Activated CD4-positive, alpha-beta T cell treated with anti-CD3 and anti-CD28 coated beads, Interleukin-2, amount 10 ng/mL, durations not matched to agents 7 days and 5 days (primary cell): ENCODE measurements around the gene ITCH. TPM values are rescaled to one million over a fixed set of nuclear protein-coding genes. Genes with fewer than 3 reads are reported as not detected.

Experiments
- CTCF ChIA-PET: fragments of 350-600 bp; sonication (Branson Sonifier 250); formaldehyde crosslinking; loops from one replicate; lab custom pipeline; 2021; ENCODE audit warnings: antibody characterized with exemption; lab: Charles Lee
- POLR2A ChIA-PET: fragments of 350-600 bp; sonication (Branson Sonifier 250); formaldehyde crosslinking; loops from one replicate; lab custom pipeline; 2021; ENCODE audit warnings: antibody characterized with exemption; lab: Charles Lee
- DNase-seq: peaks from one replicate; pipeline ENCODE4 v3.0.0-alpha.2; 2020
- H3K27ac Mint-ChIP-seq: one replicate; pipeline ENCODE4 v1.8.0; 2021; ENCODE audit warnings: mild to moderate bottlenecking, moderate library complexity, mixed read lengths
- H3K27me3 Mint-ChIP-seq: one replicate; pipeline ENCODE4 v1.8.0; 2021; ENCODE audit warnings: mixed read lengths
- H3K36me3 Mint-ChIP-seq: one replicate; pipeline ENCODE4 v1.8.0; 2021; ENCODE audit warnings: low read depth, mixed read lengths
- H3K4me1 Mint-ChIP-seq: one replicate; pipeline ENCODE4 v1.8.0; 2021; ENCODE audit warnings: mixed read lengths
- H3K4me3 Mint-ChIP-seq: one replicate; pipeline ENCODE4 v1.8.0; 2021; ENCODE audit warnings: mild to moderate bottlenecking, moderate library complexity, mixed read lengths
- H3K9me3 Mint-ChIP-seq: one replicate; pipeline ENCODE4 v1.8.0; 2021; ENCODE audit warnings: mixed read lengths
- total RNA-seq, 2 experiments: library from RNA; stranded (reverse); gene quantifications; one replicate each; pipeline ENCODE4 v1.2.3, GENCODE V29; 2021

The ITCH gene
- total RNA-seq, 2 experiments from 2014 or later = 46.9 to 48.5 TPM

DNA sequence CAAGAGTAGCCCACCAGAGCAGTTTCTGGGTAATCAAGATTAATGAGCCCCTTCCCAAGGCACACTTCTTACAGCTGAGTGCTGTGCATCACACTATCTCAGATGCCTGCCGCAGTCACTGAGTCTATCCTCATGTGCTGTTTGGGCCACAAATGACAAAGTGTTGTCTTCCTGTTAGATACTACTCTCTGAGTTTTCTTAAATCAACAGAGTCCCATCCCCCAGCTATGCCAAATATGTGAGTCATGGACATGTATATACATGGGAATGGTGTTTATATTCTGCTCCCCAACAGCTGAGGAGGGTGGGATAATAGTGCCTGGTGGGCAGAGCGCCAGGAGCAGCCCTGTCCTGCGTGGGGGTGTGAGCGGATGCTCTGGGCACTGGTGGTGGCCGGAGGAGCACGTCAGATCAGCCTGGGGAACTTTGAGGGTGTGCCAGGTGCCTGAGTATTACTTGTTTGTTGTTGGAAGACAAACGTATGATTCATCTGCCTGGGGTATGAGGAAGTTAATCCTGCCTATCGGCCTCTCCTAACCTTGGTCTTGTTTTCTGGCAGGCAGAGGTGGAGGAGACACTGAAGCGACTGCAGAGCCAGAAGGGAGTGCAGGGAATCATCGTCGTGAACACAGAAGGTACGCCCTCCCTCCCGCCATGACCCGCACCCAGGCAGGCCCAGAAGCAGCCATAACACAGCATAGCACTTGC lies 162.8 kb downstream of the ITCH start:
- no peaks in the 10 kb centered on the region for H3K27me3 Mint-ChIP-seq
- POLR2A ChIA-PET = no interaction called here
- H3K9me3 Mint-ChIP-seq = no peaks in the 10 kb centered on the region
- H3K27ac Mint-ChIP-seq = no peak overlapping the region
- H3K36me3 Mint-ChIP-seq = peaks cover 31% of the 10 kb centered on the region
- H3K4me1 Mint-ChIP-seq = peaks cover 13% of the 10 kb centered on the region
- DNase-seq = no peak
- CTCF ChIA-PET = interaction anchor here (1.3 kb wide), 1 partner anchor 213 kb away, joined by 3 read pairs; no protein-coding TSS in a partner anchor
- H3K4me3 Mint-ChIP-seq = no peak overlapping the region

DNA sequence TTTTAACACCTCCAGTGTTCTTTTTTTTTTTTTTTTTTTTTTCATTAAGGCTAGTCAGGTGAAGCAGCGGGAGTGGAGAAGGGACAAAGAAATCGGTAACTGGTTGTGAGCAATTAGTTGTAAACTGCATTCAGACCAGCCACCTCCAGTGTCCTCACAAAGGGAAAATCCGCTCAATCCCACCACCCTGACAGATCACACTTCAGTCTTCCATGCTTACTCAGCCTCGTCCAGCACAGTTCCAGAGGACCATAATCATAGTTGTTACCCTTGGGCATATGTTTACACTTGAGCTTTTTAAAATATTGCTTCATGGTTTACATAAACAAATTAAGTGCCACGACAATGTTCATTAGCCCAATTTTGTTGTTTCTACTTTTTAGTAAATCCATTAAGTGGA lies 163.4 kb downstream of the ITCH start:
- peaks cover 34% of the 10 kb centered on the region for H3K36me3 Mint-ChIP-seq
- peaks cover 12% of the 10 kb centered on the region for H3K4me1 Mint-ChIP-seq
- no peak for DNase-seq
- no peaks in the 10 kb centered on the region for H3K9me3 Mint-ChIP-seq
- ChIA-PET POLR2A (no interaction called here), CTCF (no interaction called here)
- no peak overlapping the region for H3K27ac Mint-ChIP-seq
- H3K27me3 Mint-ChIP-seq = no peaks in the 10 kb centered on the region
- H3K4me3 Mint-ChIP-seq = no peak overlapping the region

DNA sequence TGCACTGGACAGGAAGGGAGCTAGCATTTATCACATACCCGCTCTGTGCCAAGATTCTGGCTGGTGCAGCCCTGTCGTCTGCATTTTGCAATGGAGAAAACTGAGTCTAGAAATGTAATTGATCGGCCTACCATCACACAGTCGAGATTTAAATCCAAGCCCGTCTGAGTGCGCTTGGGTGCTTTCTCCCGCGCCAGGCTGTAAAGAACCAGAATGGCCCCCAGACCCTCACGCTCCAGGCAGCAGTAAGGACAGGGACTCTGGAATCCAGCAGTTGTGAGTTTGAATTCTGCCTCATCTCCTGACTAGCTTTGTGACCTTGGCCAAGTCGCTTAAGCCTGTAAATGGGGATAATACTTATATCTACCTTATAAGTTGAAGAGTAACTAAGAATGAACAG lies 163.9 kb downstream of the ITCH start:
- no peak for DNase-seq
- ChIA-PET POLR2A (no interaction called here), CTCF (interaction anchor here (0.6 kb wide), 1 partner anchor 584 kb away, joined by 4 read pairs; no protein-coding TSS in a partner anchor)
- Mint-ChIP-seq H3K4me1 (peaks cover 9% of the 10 kb centered on the region), H3K4me3 (no peak overlapping the region), H3K9me3 (no peaks in the 10 kb centered on the region), H3K27me3 (no peaks in the 10 kb centered on the region), H3K27ac (no peak overlapping the region), H3K36me3 (peaks cover 35% of the 10 kb centered on the region)

DNA sequence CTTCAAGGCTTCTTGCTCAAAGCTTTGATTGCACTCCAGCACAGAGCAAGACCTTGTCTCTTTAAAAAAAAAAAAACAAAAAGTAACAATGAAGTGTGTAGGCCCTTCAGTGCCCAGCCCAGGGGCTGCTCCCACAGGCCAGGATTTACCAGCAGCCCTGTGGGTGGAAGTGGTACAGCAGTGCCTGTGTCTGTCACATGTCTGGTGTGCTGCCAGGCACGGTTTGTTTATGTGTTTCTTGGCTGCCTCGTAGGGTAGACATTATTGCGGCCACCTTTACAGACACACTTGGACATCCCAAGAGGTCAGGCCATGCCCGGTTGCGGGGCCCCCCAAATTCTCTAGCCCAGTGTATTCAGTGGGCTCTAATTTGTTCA lies 165.8 kb downstream of the ITCH start:
- Mint-ChIP-seq H3K4me1 (peaks cover 4% of the 10 kb centered on the region), H3K27me3 (no peaks in the 10 kb centered on the region), H3K9me3 (no peaks in the 10 kb centered on the region), H3K4me3 (no peak overlapping the region), H3K36me3 (peaks cover 30% of the 10 kb centered on the region), H3K27ac (no peak overlapping the region)
- CTCF ChIA-PET = interaction anchor here (4.0 kb wide), 1 partner anchor 216 kb away, joined by 23 read pairs; no protein-coding TSS in a partner anchor
- POLR2A ChIA-PET = no interaction called here
- DNase-seq = no peak

DNA sequence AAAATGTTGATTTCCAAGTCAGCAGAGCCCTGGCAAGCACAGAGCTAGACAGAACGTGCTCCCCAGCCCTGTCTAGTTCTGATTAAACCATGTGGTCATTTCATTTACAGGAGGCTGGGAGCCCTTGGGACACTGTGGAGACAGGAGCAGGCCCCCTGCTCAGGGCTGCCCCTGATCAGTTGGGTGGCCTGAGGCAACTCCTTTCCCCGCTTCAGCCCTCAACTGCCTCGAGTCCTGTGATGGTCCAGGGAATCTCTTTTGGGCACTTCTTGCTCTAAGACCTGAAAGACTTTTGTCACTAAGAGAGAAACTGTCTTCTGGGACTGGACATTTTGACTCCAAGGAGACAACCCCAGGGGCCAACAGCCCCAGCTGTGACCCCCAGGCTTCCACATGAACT lies 166.7 kb downstream of the ITCH start:
- Mint-ChIP-seq H3K36me3 (peaks cover 30% of the 10 kb centered on the region), H3K27me3 (no peaks in the 10 kb centered on the region), H3K27ac (no peak overlapping the region), H3K4me3 (no peak overlapping the region), H3K9me3 (no peaks in the 10 kb centered on the region), H3K4me1 (no peaks in the 10 kb centered on the region)
- no peak for DNase-seq
- CTCF ChIA-PET = interaction anchor here (4.0 kb wide), 1 partner anchor 217 kb away, joined by 23 read pairs; no protein-coding TSS in a partner anchor
- POLR2A ChIA-PET = no interaction called here

DNA sequence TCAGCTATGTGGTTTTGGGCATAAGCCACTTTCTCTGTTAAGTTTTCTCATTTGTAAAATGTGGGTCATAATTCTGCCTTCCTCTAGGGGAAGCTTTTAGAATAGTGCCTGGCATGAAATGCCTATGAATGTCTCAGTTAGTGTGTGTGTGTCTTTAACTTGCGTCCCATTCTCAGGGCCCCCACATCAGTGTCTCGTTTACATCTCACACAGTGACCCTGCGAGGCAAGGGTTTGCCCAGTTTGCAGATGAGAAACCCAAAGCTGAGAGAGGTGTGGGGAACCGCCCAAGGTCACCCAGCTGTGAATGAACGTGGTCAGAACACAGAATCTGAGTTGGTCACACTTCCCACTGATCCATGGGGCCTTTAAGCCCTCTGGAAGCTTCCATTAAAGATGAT lies 167.3 kb downstream of the ITCH start:
- POLR2A ChIA-PET = no interaction called here
- H3K27me3 Mint-ChIP-seq = no peaks in the 10 kb centered on the region

DNA sequence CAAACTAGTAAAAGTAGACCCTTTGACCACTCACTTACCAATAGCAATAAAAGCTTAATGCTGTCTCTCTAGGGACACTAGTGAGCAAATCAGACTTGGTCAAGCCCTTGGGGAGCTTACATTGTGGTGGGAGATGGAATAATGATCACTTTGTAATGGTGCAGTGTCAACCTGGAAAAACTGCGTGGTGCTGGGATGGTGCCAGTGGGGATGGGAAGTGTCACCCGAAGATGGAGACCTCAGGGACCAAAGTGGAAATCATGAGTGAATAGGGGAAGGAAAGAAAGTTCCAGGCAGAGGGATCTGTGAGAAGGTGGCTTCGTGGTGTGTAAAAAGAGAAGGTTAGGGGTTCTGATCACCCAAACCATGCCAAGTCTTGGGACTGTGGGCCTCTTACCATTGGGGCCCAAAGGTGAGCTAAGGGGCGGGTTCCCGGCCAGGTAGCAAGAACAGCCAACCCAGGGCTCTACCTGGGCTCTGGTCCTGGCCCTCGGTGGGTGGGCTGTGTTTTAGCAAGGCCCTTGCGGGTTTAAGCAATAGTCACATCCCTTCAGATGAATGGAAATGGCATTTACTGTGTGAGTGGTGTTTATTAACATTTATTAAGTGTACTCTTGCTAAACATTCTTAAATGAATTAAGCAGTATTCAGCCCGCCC lies 168.7 kb downstream of the ITCH start:
- H3K27me3 Mint-ChIP-seq = no peaks in the 10 kb centered on the region
- H3K36me3 Mint-ChIP-seq = peaks cover 36% of the 10 kb centered on the region
- no peak overlapping the region for H3K4me3 Mint-ChIP-seq
- ChIA-PET CTCF (interaction anchor here (1.0 to 4.0 kb wide), 3 partner anchors 13 to 219 kb away, joined by 3 to 23 read pairs (median 5); no protein-coding TSS in a partner anchor), POLR2A (no interaction called here)
- H3K4me1 Mint-ChIP-seq = no peaks in the 10 kb centered on the region
- no peaks in the 10 kb centered on the region for H3K9me3 Mint-ChIP-seq
- no peak overlapping the region for H3K27ac Mint-ChIP-seq
- no peak for DNase-seq

More for the DNA sequence above, 167.3 kb downstream of the ITCH start:
- Mint-ChIP-seq H3K4me3 (no peak overlapping the region), H3K27ac (peak overlapping the region; percentile 7), H3K36me3 (peaks cover 35% of the 10 kb centered on the region), H3K9me3 (no peaks in the 10 kb centered on the region), H3K4me1 (no peaks in the 10 kb centered on the region)
- CTCF ChIA-PET = interaction anchor here (0.6 to 4.0 kb wide), 3 partner anchors 15 to 713 kb away, joined by 3 to 23 read pairs (median 3); no protein-coding TSS in a partner anchor
- no peak for DNase-seq

DNA sequence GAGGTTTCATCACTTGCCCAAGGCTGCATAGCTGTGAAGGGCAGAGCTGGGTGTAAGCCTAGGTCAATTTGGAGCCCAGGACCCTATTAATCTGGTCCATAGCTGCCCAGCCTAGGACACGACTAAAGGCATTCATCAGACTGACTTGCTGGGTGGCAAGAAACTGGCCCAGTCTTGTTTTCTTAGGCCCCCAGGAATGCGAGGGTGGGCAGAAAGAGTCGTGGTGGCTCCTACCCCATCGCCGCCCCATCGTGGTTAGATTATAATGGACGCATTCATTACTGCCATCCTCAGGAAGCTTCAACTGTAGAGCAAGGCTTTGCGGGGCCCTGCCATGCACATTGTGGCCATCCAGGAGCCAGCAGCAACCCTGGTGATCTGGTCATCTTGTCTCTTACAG lies 169.2 kb downstream of the ITCH start:
- H3K36me3 Mint-ChIP-seq = peaks cover 32% of the 10 kb centered on the region
- CTCF ChIA-PET = interaction anchor here (0.6 to 4.0 kb wide), 4 partner anchors 15 to 330 kb away, joined by 3 to 23 read pairs (median 3); no protein-coding TSS in a partner anchor
- H3K27me3 Mint-ChIP-seq = no peaks in the 10 kb centered on the region
- no peak overlapping the region for H3K27ac Mint-ChIP-seq
- no peaks in the 10 kb centered on the region for H3K4me1 Mint-ChIP-seq
- DNase-seq = no peak
- no peaks in the 10 kb centered on the region for H3K9me3 Mint-ChIP-seq
- POLR2A ChIA-PET = no interaction called here
- H3K4me3 Mint-ChIP-seq = no peak overlapping the region

DNA sequence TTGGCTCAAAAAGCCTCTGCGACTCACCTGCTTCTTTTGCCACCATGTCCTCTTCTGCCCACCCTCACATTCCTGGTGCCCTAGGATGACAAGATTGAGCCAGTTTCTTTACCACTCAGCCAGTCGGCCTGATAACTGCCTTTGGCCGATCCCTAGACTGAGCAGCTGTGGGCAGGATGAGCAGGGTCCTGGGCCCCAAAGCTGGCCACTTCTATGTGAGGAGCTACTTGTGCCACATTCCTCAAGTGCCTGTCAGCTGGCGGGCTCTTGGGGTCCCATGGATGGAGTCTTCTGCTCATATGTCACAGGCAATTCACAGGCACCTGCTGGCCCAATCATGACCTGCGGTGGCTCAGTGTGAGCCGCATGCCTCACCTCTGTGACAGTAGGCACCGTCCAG lies 169.7 kb downstream of the ITCH start:
- ChIA-PET POLR2A (no interaction called here), CTCF (interaction anchor here (0.6 to 4.0 kb wide), 3 partner anchors 175 to 330 kb away, joined by 3 to 23 read pairs (median 3); no protein-coding TSS in a partner anchor)
- no peaks in the 10 kb centered on the region for H3K9me3 Mint-ChIP-seq
- H3K4me1 Mint-ChIP-seq = no peaks in the 10 kb centered on the region
- DNase-seq = no peak
- H3K27me3 Mint-ChIP-seq = no peaks in the 10 kb centered on the region
- peaks cover 30% of the 10 kb centered on the region for H3K36me3 Mint-ChIP-seq
- H3K27ac Mint-ChIP-seq = no peak overlapping the region
- no peak overlapping the region for H3K4me3 Mint-ChIP-seq

DNA sequence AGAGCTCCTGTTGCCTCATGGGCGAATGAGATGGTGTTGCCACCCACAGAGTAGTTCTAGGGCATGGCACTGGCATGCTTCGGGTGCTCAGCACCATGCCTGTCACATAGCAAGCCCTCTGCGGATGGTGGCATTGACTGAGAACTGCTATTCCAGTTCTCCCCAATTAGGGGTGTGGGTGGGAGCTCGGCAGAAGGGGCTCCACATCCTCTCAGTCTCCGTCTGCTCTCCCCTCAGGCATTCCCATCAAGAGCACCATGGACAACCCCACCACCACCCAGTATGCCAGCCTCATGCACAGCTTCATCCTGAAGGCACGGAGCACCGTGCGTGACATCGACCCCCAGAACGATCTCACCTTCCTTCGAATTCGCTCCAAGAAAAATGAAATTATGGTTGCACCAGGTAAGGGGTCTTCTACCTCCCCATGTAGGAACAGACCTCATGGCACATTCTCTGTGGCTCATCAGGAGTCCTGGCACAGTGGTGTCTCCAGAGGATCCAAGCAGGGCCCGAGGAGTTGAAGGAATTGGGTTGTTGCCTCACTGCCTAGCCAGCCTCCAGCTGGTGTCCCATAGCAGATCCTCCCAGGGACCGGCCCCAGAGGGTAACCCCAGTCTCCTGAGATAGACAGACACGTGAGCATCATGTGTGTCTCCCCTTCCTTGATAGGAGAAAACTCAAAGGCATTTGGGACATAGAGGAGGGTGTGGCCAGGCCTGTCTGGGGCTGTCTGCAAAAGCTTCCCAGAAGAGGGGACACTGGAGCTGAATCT lies 171.5 kb downstream of the ITCH start:
- Mint-ChIP-seq H3K27me3 (no peaks in the 10 kb centered on the region), H3K4me3 (no peak overlapping the region), H3K9me3 (no peaks in the 10 kb centered on the region), H3K4me1 (no peaks in the 10 kb centered on the region), H3K27ac (no peak overlapping the region), H3K36me3 (peaks cover 22% of the 10 kb centered on the region)
- DNase-seq = no peak
- ChIA-PET POLR2A (no interaction called here), CTCF (interaction anchor here (0.5 to 1.9 kb wide), 5 partner anchors 18 to 343 kb away, joined by 3 to 8 read pairs (median 3); partner anchors contain the start of gene DYNLRB1)

DNA sequence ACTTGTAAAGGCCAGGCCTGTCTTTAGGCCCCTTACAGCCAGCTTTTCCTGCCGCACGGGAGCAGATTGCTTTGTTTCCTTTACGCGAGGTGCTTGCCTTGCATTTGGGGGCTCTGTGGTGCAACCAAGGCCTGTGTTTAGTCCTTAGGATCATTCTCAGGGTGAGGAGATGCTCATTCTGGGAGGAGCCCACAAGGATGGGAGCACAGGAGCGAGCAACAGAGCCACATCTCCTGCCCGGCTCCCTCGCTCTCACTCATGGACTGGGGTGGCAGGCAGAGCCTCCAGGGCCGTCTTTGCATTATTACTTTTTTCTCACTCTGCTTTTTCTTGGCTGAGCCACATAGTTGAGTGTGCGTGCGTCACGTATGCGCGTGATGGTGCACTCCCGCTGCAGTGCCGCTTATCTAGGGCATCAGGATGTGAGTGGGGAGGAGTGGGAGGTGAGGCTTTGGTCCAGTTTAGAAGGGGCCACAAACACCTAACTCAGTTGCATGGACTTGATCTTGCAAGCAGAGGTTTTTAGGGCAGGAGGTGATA lies 172.3 kb downstream of the ITCH start:
- POLR2A ChIA-PET = no interaction called here
- H3K9me3 Mint-ChIP-seq = no peaks in the 10 kb centered on the region
- no peak overlapping the region for H3K27ac Mint-ChIP-seq
- no peaks in the 10 kb centered on the region for H3K27me3 Mint-ChIP-seq
- no peak overlapping the region for H3K4me3 Mint-ChIP-seq
- no peak for DNase-seq
- H3K36me3 Mint-ChIP-seq = peaks cover 23% of the 10 kb centered on the region
- CTCF ChIA-PET = interaction anchor here (0.5 kb wide), 2 partner anchors 62 to 344 kb away, joined by 3 read pairs; no protein-coding TSS in a partner anchor
- H3K4me1 Mint-ChIP-seq = no peaks in the 10 kb centered on the region

DNA sequence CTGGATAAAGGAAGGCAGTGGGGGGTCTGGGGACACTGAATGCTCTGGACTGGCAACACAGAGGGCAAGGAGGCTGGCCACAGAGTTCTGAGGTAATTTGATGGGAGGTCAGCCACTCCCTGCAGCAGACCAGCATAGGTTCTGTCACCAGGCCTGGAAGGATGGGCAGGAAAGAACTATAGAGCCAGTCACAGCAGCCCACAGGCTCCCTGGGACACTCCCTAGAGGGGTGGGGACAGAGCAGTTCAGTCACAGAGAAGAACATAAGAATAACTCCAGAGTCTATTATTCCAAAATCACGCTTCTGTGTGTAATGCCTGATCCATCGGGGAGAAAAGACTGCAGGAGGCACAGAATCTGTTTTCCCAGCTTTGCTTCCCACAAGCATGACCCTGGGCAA lies 172.8 kb downstream of the ITCH start:
- CTCF ChIA-PET = interaction anchor here (1.3 kb wide), 1 partner anchor 223 kb away, joined by 8 read pairs; no protein-coding TSS in a partner anchor
- no peaks in the 10 kb centered on the region for H3K9me3 Mint-ChIP-seq
- POLR2A ChIA-PET = no interaction called here
- no peaks in the 10 kb centered on the region for H3K27me3 Mint-ChIP-seq
- H3K4me1 Mint-ChIP-seq = no peaks in the 10 kb centered on the region
- H3K36me3 Mint-ChIP-seq = peaks cover 25% of the 10 kb centered on the region
- no peak overlapping the region for H3K4me3 Mint-ChIP-seq
- no peak overlapping the region for H3K27ac Mint-ChIP-seq
- no peak for DNase-seq
